Testis (tissue), 2 donors: ENCODE measurements around the gene TSC22D3.

Experiments used
- CTCF ChIP-seq, 3 experiments: fragments of 450-650 bp in 2 of 3; fragments of 200-600 bp in 1 of 3; sonication (generic) in 1 of 3; IDR thresholded peaks; one replicate each; pipeline ENCODE4 v1.5.1; 2016 to 2019; ENCODE audit warnings: antibody characterized with exemption in 3 of 3, mild to moderate bottlenecking in 2 of 3, moderate library complexity in 1 of 3
- POLR2A ChIP-seq: fragments of 450-650 bp; IDR thresholded peaks from one replicate; pipeline ENCODE4 v1.6.1; 2017; ENCODE audit warnings: antibody characterized with exemption, mild to moderate bottlenecking, moderate library complexity

- TF ChIP-seq CTCF (IDR thresholded peaks at IDR 0.05) (no peak), POLR2A (no peak)
Observed at GRCh38 chrX:107733686-107734085, 41.9 kb downstream of the TSC22D3 start.
